ENCODE measurements around the gene BSG.

BSG gene

GRCh38 chr19:615619-616018 lies 43.2 kb downstream of the BSG start:
- Histone ChIP-seq H3K36me3 (ENCODE audit: insufficient read depth, low read length) (peaks cover 26% of the 10 kb centered on the region; the same call in 1 of the 2 replicates), H3K9me3 (ENCODE audit: low read depth, low read length) (no peaks in the 10 kb centered on the region), H3K9ac (ENCODE audit: insufficient read length) (no peak overlapping the region), H3K27ac (no peak overlapping the region), H3K4me3 (no peak overlapping the region)
- no peak for DNase-seq (ENCODE audit: low read depth, low spot score)
- TF ChIP-seq POLR2AphosphoS5 (IDR thresholded peaks at IDR 0.05; ENCODE audit: borderline replicate concordance, low read depth, low read length) (no peak), EZH2 (IDR thresholded peaks at IDR 0.05) (no peak), FOXP2 (optimal IDR thresholded peaks at IDR 0.05; ENCODE audit: control extremely low read depth, extremely low read length, insufficient read depth) (no peak)

- no peak for DNase-seq (ENCODE audit: low read depth, low spot score)
- H3K9ac ChIP-seq (ENCODE audit: insufficient read length), result no peak overlapping the region
- TF ChIP-seq POLR2AphosphoS5 (IDR thresholded peaks at IDR 0.05; ENCODE audit: borderline replicate concordance, low read depth, low read length), result no peak
- no peak for TF ChIP-seq EZH2 (IDR thresholded peaks at IDR 0.05)
- TF ChIP-seq FOXP2 (optimal IDR thresholded peaks at IDR 0.05; ENCODE audit: control extremely low read depth, extremely low read length, insufficient read depth), result no peak
- no peak overlapping the region for H3K4me3 ChIP-seq
- no peak overlapping the region for H3K27ac ChIP-seq
- H3K9me3 ChIP-seq (ENCODE audit: low read depth, low read length), result no peaks in the 10 kb centered on the region
- peaks cover 26% of the 10 kb centered on the region; the same call in 1 of the 2 replicates for H3K36me3 ChIP-seq (ENCODE audit: insufficient read depth, low read length)
These were observed 43.8 kb downstream of the BSG start for GRCh38 chr19:616062-616700.

- TF ChIP-seq FOXP2 (optimal IDR thresholded peaks at IDR 0.05; ENCODE audit: control extremely low read depth, extremely low read length, insufficient read depth) (no peak), EZH2 (IDR thresholded peaks at IDR 0.05) (no peak), POLR2AphosphoS5 (IDR thresholded peaks at IDR 0.05; ENCODE audit: borderline replicate concordance, low read depth, low read length) (no peak)
- H3K9me3 ChIP-seq (ENCODE audit: low read depth, low read length), result no peaks in the 10 kb centered on the region
- peaks cover 26% of the 10 kb centered on the region; the same call in 1 of the 2 replicates for H3K36me3 ChIP-seq (ENCODE audit: insufficient read depth, low read length)
- no peak for DNase-seq (ENCODE audit: low read depth, low spot score)
- H3K4me3 ChIP-seq, result no peak overlapping the region
- H3K27ac ChIP-seq, result no peak overlapping the region
- no peak overlapping the region for H3K9ac ChIP-seq (ENCODE audit: insufficient read length)
These were observed 44.5 kb downstream of the BSG start for GRCh38 chr19:616747-617526.

GRCh38 chr19:617551-618246 lies 45.3 kb downstream of the BSG start:
- TF ChIP-seq EZH2 (IDR thresholded peaks at IDR 0.05) (no peak), FOXP2 (optimal IDR thresholded peaks at IDR 0.05; ENCODE audit: control extremely low read depth, extremely low read length, insufficient read depth) (no peak), POLR2AphosphoS5 (IDR thresholded peaks at IDR 0.05; ENCODE audit: borderline replicate concordance, low read depth, low read length) (no peak)
- no peak overlapping the region for H3K4me3 ChIP-seq
- H3K36me3 ChIP-seq (ENCODE audit: insufficient read depth, low read length), result peaks cover 25% of the 10 kb centered on the region; the same call in 1 of the 2 replicates

GRCh38 chr19:618247-618619 lies 45.8 kb downstream of the BSG start:
- Histone ChIP-seq H3K27ac (no peak overlapping the region), H3K9me3 (ENCODE audit: low read depth, low read length) (no peaks in the 10 kb centered on the region), H3K4me3 (no peak overlapping the region), H3K9ac (ENCODE audit: insufficient read length) (no peak overlapping the region), H3K36me3 (ENCODE audit: insufficient read depth, low read length) (peaks cover 20% of the 10 kb centered on the region; the same call in 1 of the 2 replicates)
- TF ChIP-seq EZH2 (IDR thresholded peaks at IDR 0.05) (no peak), POLR2AphosphoS5 (IDR thresholded peaks at IDR 0.05; ENCODE audit: borderline replicate concordance, low read depth, low read length) (no peak), FOXP2 (optimal IDR thresholded peaks at IDR 0.05; ENCODE audit: control extremely low read depth, extremely low read length, insufficient read depth) (no peak)
- no peak for DNase-seq (ENCODE audit: low read depth, low spot score)

More at GRCh38 chr19:617551-618246, 45.3 kb downstream of the BSG start:
- Histone ChIP-seq H3K9ac (ENCODE audit: insufficient read length) (no peak overlapping the region), H3K9me3 (ENCODE audit: low read depth, low read length) (no peaks in the 10 kb centered on the region), H3K27ac (no peak overlapping the region)
- no peak for DNase-seq (ENCODE audit: low read depth, low spot score)

- Histone ChIP-seq H3K36me3 (ENCODE audit: insufficient read depth, low read length) (peaks cover 19% of the 10 kb centered on the region; the same call in 1 of the 2 replicates), H3K9me3 (ENCODE audit: low read depth, low read length) (no peaks in the 10 kb centered on the region), H3K27ac (no peak overlapping the region), H3K9ac (ENCODE audit: insufficient read length) (no peak overlapping the region), H3K4me3 (no peak overlapping the region)
- no peak for DNase-seq (ENCODE audit: low read depth, low spot score)
- no peak for TF ChIP-seq EZH2 (IDR thresholded peaks at IDR 0.05)
- no peak for TF ChIP-seq FOXP2 (optimal IDR thresholded peaks at IDR 0.05; ENCODE audit: control extremely low read depth, extremely low read length, insufficient read depth)
These were observed 46.4 kb downstream of the BSG start for GRCh38 chr19:618674-619285.

- Histone ChIP-seq H3K9ac (ENCODE audit: insufficient read length) (no peak overlapping the region), H3K36me3 (ENCODE audit: insufficient read depth, low read length) (peaks cover 18% of the 10 kb centered on the region; the same call in 1 of the 2 replicates), H3K27ac (no peak overlapping the region), H3K9me3 (ENCODE audit: low read depth, low read length) (no peaks in the 10 kb centered on the region), H3K4me3 (no peak overlapping the region)
- no peak for DNase-seq (ENCODE audit: low read depth, low spot score)
- TF ChIP-seq EZH2 (IDR thresholded peaks at IDR 0.05) (no peak), FOXP2 (optimal IDR thresholded peaks at IDR 0.05; ENCODE audit: control extremely low read depth, extremely low read length, insufficient read depth) (no peak), POLR2AphosphoS5 (IDR thresholded peaks at IDR 0.05; ENCODE audit: borderline replicate concordance, low read depth, low read length) (no peak)
These were observed 47.0 kb downstream of the BSG start for GRCh38 chr19:619286-620002.
